CD14-positive monocyte (primary cell): Measurements from ENCODE around the gene CDK19. TPM values are rescaled to one million over a fixed set of nuclear protein-coding genes. Genes with fewer than 3 reads are reported as not detected.
"Not testable (repeated sequence)": the region's sequence is repeated elsewhere in the genome, so short reads cannot be mapped to it uniquely, and the experiment has no call there.

Experiments used
- DNase-seq, 3 donors: peaks; one replicate each; pipeline ENCODE4 v3.0.0-alpha.2; 2011 to 2022
- H2AFZ ChIP-seq: 2 replicates; pipeline ENCODE4 v1.6.0; 2012; ENCODE audit warnings: mild to moderate bottlenecking, low read depth, low read length, inconsistent platforms; ENCODE audit not compliant: insufficient read depth, poor library complexity, severe bottlenecking
- H3K27ac ChIP-seq, 2 donors: 1 replicate in 1 of 2; 2 replicates in 1 of 2; pipeline ENCODE4 v1.5.1; 2012 to 2013; ENCODE audit warnings: low read length in 2 of 2, control low read depth in 1 of 2, inconsistent platforms in 1 of 2, low read depth in 1 of 2, mild to moderate bottlenecking in 1 of 2
- H3K27me3 ChIP-seq, 2 donors: one replicate each; pipeline versions ENCODE4 v1.6.0 to v1.6.1; 2011 to 2013; ENCODE audit warnings: low read length in 2 of 2; ENCODE audit not compliant: control insufficient read depth in 2 of 2, insufficient read depth in 2 of 2
- H3K36me3 ChIP-seq, 2 donors: replicated peaks in 1 of 2; 1 replicate in 1 of 2; 2 replicates in 1 of 2; pipeline versions ENCODE4 v1.5.1 to v1.6.1; 2012 to 2013; ENCODE audit warnings: low read length in 2 of 2, control low read depth in 1 of 2, inconsistent platforms in 1 of 2, mild to moderate bottlenecking in 1 of 2; ENCODE audit not compliant: insufficient read depth in 2 of 2, control insufficient read depth in 1 of 2
- H3K4me1 ChIP-seq, 2 donors: 1 replicate in 1 of 2; 2 replicates in 1 of 2; pipeline versions ENCODE4 v1.5.1 to v1.6.1; 2012 to 2013; ENCODE audit warnings: low read length in 2 of 2, control low read depth in 1 of 2, inconsistent platforms in 1 of 2, mild to moderate bottlenecking in 1 of 2, moderate library complexity in 1 of 2; ENCODE audit not compliant: insufficient read depth in 2 of 2, control insufficient read depth in 1 of 2
- H3K4me2 ChIP-seq: replicated peaks from 2 replicates; pipeline ENCODE3; 2012; ENCODE audit warnings: low read length, moderate library complexity, mild to moderate bottlenecking; ENCODE audit not compliant: poor library complexity, severe bottlenecking; ENCODE audit errors: extremely low read depth
- H3K4me3 ChIP-seq, 3 experiments: fragments of 200-600 bp in 1 of 3; sonication (generic) in 1 of 3; replicated peaks in 1 of 3; 1 replicate in 2 of 3; 2 replicates in 1 of 3; pipeline ENCODE4 v1.5.1; 2011 to 2013; ENCODE audit warnings: low read length in 3 of 3, mild to moderate bottlenecking in 3 of 3, control low read depth in 2 of 3, low read depth in 2 of 3, inconsistent platforms in 1 of 3, moderate library complexity in 1 of 3
- H3K79me2 ChIP-seq: 2 replicates; pipeline ENCODE4 v1.6.0; 2012; ENCODE audit warnings: mild to moderate bottlenecking, control low read depth, inconsistent platforms, low read length, moderate library complexity; ENCODE audit not compliant: insufficient read depth
- H3K9ac ChIP-seq: 2 replicates; pipeline ENCODE4 v1.6.0; 2017; ENCODE audit warnings: low read length, mild to moderate bottlenecking; ENCODE audit not compliant: insufficient read depth, poor library complexity, severe bottlenecking
- H3K9me3 ChIP-seq, 2 donors: replicated peaks in 1 of 2; 1 replicate in 1 of 2; 2 replicates in 1 of 2; pipeline versions ENCODE4 v1.5.1 to v1.6.1; 2012 to 2013; ENCODE audit warnings: low read length in 2 of 2, control low read depth in 1 of 2; ENCODE audit not compliant: control insufficient read depth in 1 of 2, insufficient read depth in 1 of 2
- H4K20me1 ChIP-seq: 2 replicates; pipeline ENCODE4 v1.6.0; 2012; ENCODE audit warnings: mild to moderate bottlenecking, low read length, control low read depth, moderate library complexity; ENCODE audit not compliant: insufficient read depth
- H3K27ac Mint-ChIP-seq, 7 donors: one replicate each; pipeline ENCODE4 v1.8.0; 2020; ENCODE audit warnings: mild to moderate bottlenecking in 7 of 7, mixed read lengths in 7 of 7, moderate library complexity in 6 of 7, inconsistent platforms in 2 of 7
- H3K27me3 Mint-ChIP-seq, 3 donors: one replicate each; pipeline ENCODE4 v1.8.0; 2021 to 2022; ENCODE audit warnings: low read depth in 3 of 3, mild to moderate bottlenecking in 3 of 3, mixed read lengths in 3 of 3, moderate library complexity in 3 of 3, inconsistent platforms in 1 of 3
- H3K36me3 Mint-ChIP-seq, 2 donors: one replicate each; pipeline ENCODE4 v1.8.0; 2020; ENCODE audit warnings: mixed read lengths in 2 of 2, inconsistent platforms in 1 of 2, mild to moderate bottlenecking in 1 of 2
- H3K4me1 Mint-ChIP-seq: one replicate; pipeline ENCODE4 v1.8.0; 2020; ENCODE audit warnings: mild to moderate bottlenecking, mixed read lengths
- H3K4me3 Mint-ChIP-seq, 2 donors: one replicate each; pipeline ENCODE4 v1.8.0; 2020; ENCODE audit warnings: mild to moderate bottlenecking in 2 of 2, mixed read lengths in 2 of 2, moderate library complexity in 1 of 2
- H3K9me3 Mint-ChIP-seq, 7 donors: one replicate each; pipeline ENCODE4 v1.8.0; 2020 to 2022; ENCODE audit warnings: mixed read lengths in 7 of 7, mild to moderate bottlenecking in 6 of 7, moderate library complexity in 6 of 7, inconsistent platforms in 2 of 7
- CTCF ChIP-seq: fragments of 200-600 bp; IDR thresholded peaks from one replicate; pipeline ENCODE4 v1.8.0; 2022; ENCODE audit warnings: antibody characterized with exemption, mild to moderate bottlenecking
- WGBS: methylation state at CpG from one replicate; pipeline ENCODE4 v1.1.5; 2013; ENCODE audit warnings: missing lambda C conversion rate; ENCODE audit not compliant: insufficient coverage; 5-methylcytosine and 5-hydroxymethylcytosine counted together
- intact Hi-C, 2 donors: fragments of 100-400 bp; cut with micrococcal nuclease; formaldehyde crosslinking; loops; one replicate each; pipeline versions ENCODE4 v1.15.0 to v1.15.1; 2023
- polyA plus RNA-seq, 3 donors: library from polyadenylated mRNA; depleted of rRNA in 1 of 3; unstranded in 2 of 3; stranded (reverse) in 1 of 3; fragments of 300-500 nt in 2 of 3; fragments of >200 nt in 1 of 3; fragmentation: Illumina TruSeq in 2 of 3; gene quantifications; 1 replicate in 2 of 3; 2 replicates in 1 of 3; pipeline ENCODE4 v1.2.3, GENCODE V29; 2012 to 2021

CDK19 gene
- polyA plus RNA-seq, 3 donors = 2.7 to 12.0 (median 3.9) TPM

DNA sequence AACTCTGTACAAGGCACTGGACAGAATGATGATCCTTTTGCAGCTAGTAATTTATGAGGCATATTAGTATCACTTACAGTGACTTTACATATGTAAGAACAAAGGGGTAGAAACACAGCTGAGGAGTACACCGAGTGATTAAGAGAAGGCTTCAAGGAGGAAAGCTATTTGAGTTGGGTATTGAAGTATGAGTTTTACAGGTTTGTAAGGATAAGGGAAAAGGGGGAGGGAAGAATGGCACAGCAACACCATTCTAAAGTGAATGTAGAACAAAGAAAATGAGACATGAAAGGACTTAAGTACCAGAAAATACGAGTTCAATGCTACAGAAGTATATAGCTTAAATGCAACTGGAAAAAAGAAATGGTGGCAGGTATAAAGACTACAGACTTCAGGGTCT, 5.5 kb downstream of the CDK19 start:
- Histone ChIP-seq H3K27me3 (no peaks in the 10 kb centered on the region), H3K4me3 (no peak overlapping the region), H3K9ac (no peak overlapping the region), H3K79me2 (peaks cover 99% of the 10 kb centered on the region), H3K4me1 (peaks cover 18 to 26% of the 10 kb centered on the region in 2 donors), H2AFZ (no peak overlapping the region), H3K4me2 (no peak overlapping the region), H3K9me3 (no peaks in the 10 kb centered on the region), H3K27ac (no peak overlapping the region), H3K36me3 (no peaks in the 10 kb centered on the region), H4K20me1 (peaks cover 67% of the 10 kb centered on the region)
- peaks cover 0 to 2% (median 0%) of the 10 kb centered on the region in 3 donors for H3K27me3 Mint-ChIP-seq
- no peak overlapping the region for H3K27ac Mint-ChIP-seq
- TF ChIP-seq CTCF = no peak
- no peak overlapping the region for H3K4me3 Mint-ChIP-seq
- DNase-seq = no peak
- H3K4me1 Mint-ChIP-seq = peaks cover 43% of the 10 kb centered on the region
- intact Hi-C loops = no loop called here
- 100% methylated on average over 2 of the region's 2 CpGs for WGBS
- no peaks in the 10 kb centered on the region for H3K9me3 Mint-ChIP-seq
- no peaks in the 10 kb centered on the region for H3K36me3 Mint-ChIP-seq

DNA sequence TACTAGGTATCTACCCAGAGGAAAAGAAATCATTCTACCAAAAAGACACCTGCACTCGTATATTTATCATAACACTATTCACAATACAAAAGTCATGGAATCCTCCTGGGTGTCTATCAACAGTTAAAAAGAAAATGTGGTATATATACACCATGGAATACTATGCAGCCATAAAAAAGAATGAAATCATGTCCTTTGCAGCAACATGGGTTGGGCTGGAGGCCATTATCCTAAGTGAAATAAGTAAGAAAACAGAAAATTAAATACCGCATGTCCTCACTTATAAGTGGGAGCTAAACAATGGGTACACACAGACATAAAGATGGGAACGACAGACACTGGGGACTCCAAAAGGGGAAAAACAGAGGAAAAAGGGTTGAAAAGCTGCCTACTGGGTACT, 13.1 kb downstream of the CDK19 start:
- intact Hi-C loops, H3K27ac ChIP-seq, H3K9me3 ChIP-seq, H3K9ac ChIP-seq, H3K27me3 ChIP-seq, H3K36me3 ChIP-seq, H3K9me3 Mint-ChIP-seq, H3K27me3 Mint-ChIP-seq, DNase-seq, H3K4me3 ChIP-seq, H3K36me3 Mint-ChIP-seq, H2AFZ ChIP-seq, H3K27ac Mint-ChIP-seq, H3K4me2 ChIP-seq, H3K4me3 Mint-ChIP-seq: not testable (repeated sequence)
- WGBS = 100% methylated on average over 1 of the region's 3 CpGs
- peaks cover 26 to 27% of the 10 kb centered on the region in 2 donors for H3K4me1 ChIP-seq
- peaks cover 42% of the 10 kb centered on the region for H3K4me1 Mint-ChIP-seq
- H3K79me2 ChIP-seq = peaks cover 98% of the 10 kb centered on the region
- H4K20me1 ChIP-seq = peaks cover 43% of the 10 kb centered on the region
